H1 (cell line): ENCODE results near the gene SPCS3.
A peak's percentile ranks its signal among the peaks of the same experiment; 100 is the strongest.

ENCODE experiments used
- BRCA1 ChIP-seq: IDR thresholded peaks from 2 replicates; pipeline ENCODE4 v1.6.1; 2012; ENCODE audit warnings: low read depth, low read length, improper control_type of control experiment
- CTCF ChIP-seq, 3 experiments: IDR thresholded peaks; 1 replicate in 2 of 3; 2 replicates in 1 of 3; pipeline versions ENCODE4 v1.5.1 to v1.6.1; 2011; ENCODE audit warnings: low read length in 3 of 3, mild to moderate bottlenecking in 3 of 3, inconsistent platforms in 2 of 3, low read depth in 1 of 3, moderate library complexity in 1 of 3; ENCODE audit not compliant: insufficient read depth in 1 of 3; ENCODE audit errors: control extremely low read depth in 1 of 3
- EZH2 ChIP-seq: fragments of 200-600 bp; sonication (generic); IDR thresholded peaks from 2 replicates; pipeline ENCODE4 v1.7.1; 2012; ENCODE audit warnings: low read depth, mild to moderate bottlenecking, moderate library complexity, low read length, inconsistent platforms; ENCODE audit not compliant: severe bottlenecking
- FOSL1 ChIP-seq: IDR thresholded peaks from 2 replicates; pipeline ENCODE4 v1.6.1; 2011; ENCODE audit warnings: mild to moderate bottlenecking, low read depth, low read length, moderate library complexity; ENCODE audit not compliant: insufficient read depth
- HDAC2 ChIP-seq, 2 experiments: fragments of 300-600 bp in 1 of 2; sonication (generic) in 1 of 2; IDR thresholded peaks; 2 replicates each; pipeline ENCODE4 v1.6.1; 2011 to 2012; ENCODE audit warnings: low read depth in 2 of 2, low read length in 2 of 2, mild to moderate bottlenecking in 2 of 2, moderate library complexity in 2 of 2, borderline replicate concordance in 1 of 2, inconsistent platforms in 1 of 2
- JUN ChIP-seq: IDR thresholded peaks from 2 replicates; pipeline ENCODE4 v1.6.1; 2011; ENCODE audit warnings: low read depth, mild to moderate bottlenecking, improper control_type of control experiment, low read length
- JUND ChIP-seq: IDR thresholded peaks from 2 replicates; pipeline ENCODE4 v1.6.1; 2011; ENCODE audit warnings: mild to moderate bottlenecking, improper control_type of control experiment, low read length
- NRF1 ChIP-seq: IDR thresholded peaks from 2 replicates; pipeline ENCODE4 v1.6.1; 2011; ENCODE audit warnings: mild to moderate bottlenecking, low read depth, low read length, improper control_type of control experiment
- POLR2A ChIP-seq, 2 experiments: IDR thresholded peaks; 1 replicate in 1 of 2; 2 replicates in 1 of 2; pipeline ENCODE4 v1.6.1; 2011; ENCODE audit warnings: low read depth in 2 of 2, low read length in 2 of 2, mild to moderate bottlenecking in 2 of 2; ENCODE audit errors: control extremely low read depth in 1 of 2
- TAF1 ChIP-seq: IDR thresholded peaks from 2 replicates; pipeline ENCODE4 v1.6.1; 2011; ENCODE audit warnings: mild to moderate bottlenecking, low read depth, low read length
- TCF12 ChIP-seq: IDR thresholded peaks from 2 replicates; pipeline ENCODE4 v1.6.1; 2011; ENCODE audit warnings: low read depth, mild to moderate bottlenecking, low read length
- ZNF274 ChIP-seq: IDR thresholded peaks from 2 replicates; pipeline ENCODE4 v1.7.0; 2012; ENCODE audit warnings: low read length, borderline replicate concordance; ENCODE audit errors: extremely low read depth

DNA sequence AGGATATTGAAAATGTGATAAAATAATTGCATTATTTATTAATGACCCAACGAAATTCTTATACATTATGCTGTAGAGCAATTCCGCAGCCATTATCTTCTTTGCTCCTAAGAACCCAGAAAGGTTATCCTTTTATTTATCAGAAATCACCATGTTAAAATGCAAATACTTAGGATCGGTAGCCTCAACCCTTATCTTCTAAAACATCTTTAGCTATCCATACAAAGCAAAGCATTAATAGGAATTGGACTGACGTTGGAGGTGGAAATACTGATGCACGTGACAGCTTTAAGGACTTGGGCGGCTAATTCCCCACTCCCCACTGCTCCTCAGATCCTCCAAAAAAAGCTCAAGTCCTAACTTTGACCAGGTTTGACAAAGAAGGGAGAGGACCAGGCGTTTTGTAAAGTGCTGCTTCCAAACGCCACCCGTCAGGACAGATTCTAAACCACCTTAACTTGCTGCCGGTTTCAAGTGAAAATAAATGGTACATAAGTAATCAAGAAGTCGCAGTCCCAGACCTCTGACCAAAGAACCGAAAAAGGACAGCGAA, 539 bp upstream of the SPCS3 start:
- no peak for TF ChIP-seq JUN
- no peak for TF ChIP-seq BRCA1
- no peak for TF ChIP-seq CTCF (IDR thresholded peaks at IDR 0.05; ENCODE audit: control extremely low read depth in 1 of 3, insufficient read depth in 1 of 3, low read depth in 1 of 3, low read length in 3 of 3)
- TF ChIP-seq JUND, result no peak
- TF ChIP-seq TCF12, result no peak
- TF ChIP-seq HDAC2 (IDR thresholded peaks at IDR 0.05; ENCODE audit: borderline replicate concordance in 1 of 2, low read depth in 2 of 2, low read length in 2 of 2), result no peak
- TF ChIP-seq POLR2A (IDR thresholded peaks at IDR 0.05; ENCODE audit: control extremely low read depth in 1 of 2, low read depth in 2 of 2, low read length in 2 of 2), result peak in 1 of 2 experiments; percentile 7; a peak in 1 of 3 replicates
- no peak for TF ChIP-seq NRF1
- TF ChIP-seq FOSL1, result no peak
- no peak for TF ChIP-seq TAF1
- no peak for TF ChIP-seq EZH2
- TF ChIP-seq ZNF274, result no peak
